Measurements from ENCODE around the gene CDH10. TPM values are rescaled to one million over a fixed set of nuclear protein-coding genes. Genes with fewer than 3 reads are reported as not detected.

The CDH10 gene
- total and polyA plus RNA-seq, 9 of the 15 experiments (the other 6 are each of a cell fraction or from before 2014, with no cell fraction given) = not detected

DNA sequence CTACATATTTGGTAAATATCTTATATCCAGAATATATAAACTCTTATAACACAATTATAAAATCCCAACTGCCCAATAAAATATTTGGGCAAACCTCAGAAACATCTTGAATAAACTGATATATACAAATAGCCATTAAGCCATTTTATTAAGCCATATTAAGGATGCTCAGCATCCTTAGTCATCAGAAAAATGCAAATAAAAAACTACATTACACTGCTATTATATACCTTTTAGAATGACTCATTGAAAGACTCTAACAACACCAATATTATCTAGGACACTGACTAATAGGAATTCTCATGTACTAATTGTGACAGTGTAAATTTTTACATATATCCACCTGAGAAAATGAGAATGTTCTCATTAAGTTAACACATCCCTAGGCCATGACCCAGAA is 77.8 kb downstream of the CDH10 start (continued):
- no peak for TF ChIP-seq NFE2 (IDR thresholded peaks at IDR 0.05; ENCODE audit: low read depth)
- TF ChIP-seq, protein P1, sequence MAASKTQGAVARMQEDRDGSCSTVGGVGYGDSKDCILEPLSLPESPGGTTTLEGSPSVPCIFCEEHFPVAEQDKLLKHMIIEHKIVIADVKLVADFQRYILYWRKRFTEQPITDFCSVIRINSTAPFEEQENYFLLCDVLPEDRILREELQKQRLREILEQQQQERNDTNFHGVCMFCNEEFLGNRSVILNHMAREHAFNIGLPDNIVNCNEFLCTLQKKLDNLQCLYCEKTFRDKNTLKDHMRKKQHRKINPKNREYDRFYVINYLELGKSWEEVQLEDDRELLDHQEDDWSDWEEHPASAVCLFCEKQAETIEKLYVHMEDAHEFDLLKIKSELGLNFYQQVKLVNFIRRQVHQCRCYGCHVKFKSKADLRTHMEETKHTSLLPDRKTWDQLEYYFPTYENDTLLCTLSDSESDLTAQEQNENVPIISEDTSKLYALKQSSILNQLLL (CRISPR knock-in tag; IDR thresholded peaks at IDR 0.05; ENCODE audit: borderline replicate concordance) = no peak
- no peak for TF ChIP-seq ZNF324 (CRISPR knock-in tag; IDR thresholded peaks at IDR 0.05)
- TF ChIP-seq TCFL5 (CRISPR knock-in tag; conservative IDR thresholded peaks at IDR 0.05) = no peak
- TF ChIP-seq, protein P2, sequence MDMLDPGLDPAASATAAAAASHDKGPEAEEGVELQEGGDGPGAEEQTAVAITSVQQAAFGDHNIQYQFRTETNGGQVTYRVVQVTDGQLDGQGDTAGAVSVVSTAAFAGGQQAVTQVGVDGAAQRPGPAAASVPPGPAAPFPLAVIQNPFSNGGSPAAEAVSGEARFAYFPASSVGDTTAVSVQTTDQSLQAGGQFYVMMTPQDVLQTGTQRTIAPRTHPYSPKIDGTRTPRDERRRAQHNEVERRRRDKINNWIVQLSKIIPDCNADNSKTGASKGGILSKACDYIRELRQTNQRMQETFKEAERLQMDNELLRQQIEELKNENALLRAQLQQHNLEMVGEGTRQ (CRISPR knock-in tag; IDR thresholded peaks at IDR 0.05) = no peak

DNA sequence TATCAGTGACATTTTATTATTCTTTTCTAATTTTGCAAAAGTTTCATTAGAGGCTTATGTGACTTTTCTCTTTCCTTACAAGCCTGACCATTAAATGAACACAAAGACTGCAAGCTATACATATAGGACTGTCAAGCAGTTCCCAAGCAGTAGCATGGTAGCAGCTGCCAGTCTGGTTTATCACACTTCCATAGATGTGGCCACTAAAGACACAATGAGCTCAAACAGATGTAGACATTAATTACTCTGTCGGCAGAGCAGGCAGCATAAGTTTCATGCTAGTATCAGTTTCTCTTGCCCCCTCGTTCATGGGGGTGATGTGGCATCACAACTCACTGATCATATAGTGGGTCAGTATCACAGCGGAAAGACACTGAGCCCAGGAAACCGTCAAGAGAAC is 89.5 kb downstream of the CDH10 start:
- ChIA-PET POLR2A (no interaction called here), CTCF (ENCODE audit: low intra/inter-chr PET ratio) (no interaction called here)
- Histone ChIP-seq H3K9me3 (replicated peaks; ENCODE audit: control insufficient read depth, insufficient read depth, low read depth, low read length) (no peaks in the 10 kb centered on the region), H4K20me1 (replicated peaks; ENCODE audit: control insufficient read depth, insufficient read depth, low read length) (no peaks in the 10 kb centered on the region), H3K79me2 (ENCODE audit: control insufficient read depth, insufficient read depth, low read length) (no peaks in the 10 kb centered on the region), H3K27ac (ENCODE audit: extremely low read depth, low read depth, low read length) (no peak overlapping the region), H3K4me2 (ENCODE audit: insufficient read depth, low read length) (no peak overlapping the region), H3K9me1 (ENCODE audit: control insufficient read depth, insufficient read depth, low read length) (no peaks in the 10 kb centered on the region), H2AFZ (ENCODE audit: low read depth, low read length) (no peak overlapping the region), H3K36me3 (ENCODE audit: control insufficient read depth, insufficient read depth, low read length) (no peaks in the 10 kb centered on the region), H3K9ac (ENCODE audit: insufficient read depth in 1 of 2, low read depth in 2 of 2, low read length in 2 of 2) (no peak overlapping the region), H3K27me3 (ENCODE audit: control insufficient read depth in 2 of 2, insufficient read depth in 2 of 2, low read length in 2 of 2) (no peaks in the 10 kb centered on the region), H3K4me3 (no peak overlapping the region), H3K4me1 (replicated peaks in 1 of 2; ENCODE audit: control insufficient read depth in 2 of 2, insufficient read depth in 2 of 2, low read length in 2 of 2) (no peaks in the 10 kb centered on the region)
- intact Hi-C loops (cut with micrococcal nuclease) = no loop called here
- DNase-seq (ENCODE audit: extremely low read depth in 1 of 4, low spot score in 3 of 4) (no peak), FAIRE-seq (no peak), ATAC-seq (no peak)
- in situ Hi-C loops (cut with MboI) = no loop called here
- TF ChIP-seq HMG20B (CRISPR knock-in tag; IDR thresholded peaks at IDR 0.05) = no peak
- no peak for TF ChIP-seq TRIM24 (IDR thresholded peaks at IDR 0.05)
- no peak for TF ChIP-seq SAP30 (IDR thresholded peaks at IDR 0.05; ENCODE audit: borderline replicate concordance, insufficient read depth, low read depth, low read length, poor library complexity, severe bottlenecking)
- no peak for TF ChIP-seq HEY1 (CRISPR knock-in tag; IDR thresholded peaks at IDR 0.05; ENCODE audit: borderline replicate concordance)
- TF ChIP-seq, protein P3, sequence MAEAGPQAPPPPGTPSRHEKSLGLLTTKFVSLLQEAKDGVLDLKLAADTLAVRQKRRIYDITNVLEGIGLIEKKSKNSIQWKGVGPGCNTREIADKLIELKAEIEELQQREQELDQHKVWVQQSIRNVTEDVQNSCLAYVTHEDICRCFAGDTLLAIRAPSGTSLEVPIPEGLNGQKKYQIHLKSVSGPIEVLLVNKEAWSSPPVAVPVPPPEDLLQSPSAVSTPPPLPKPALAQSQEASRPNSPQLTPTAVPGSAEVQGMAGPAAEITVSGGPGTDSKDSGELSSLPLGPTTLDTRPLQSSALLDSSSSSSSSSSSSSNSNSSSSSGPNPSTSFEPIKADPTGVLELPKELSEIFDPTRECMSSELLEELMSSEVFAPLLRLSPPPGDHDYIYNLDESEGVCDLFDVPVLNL (CRISPR knock-in tag; IDR thresholded peaks at IDR 0.05; ENCODE audit: low read depth) = no peak
- TF ChIP-seq, protein P4, sequence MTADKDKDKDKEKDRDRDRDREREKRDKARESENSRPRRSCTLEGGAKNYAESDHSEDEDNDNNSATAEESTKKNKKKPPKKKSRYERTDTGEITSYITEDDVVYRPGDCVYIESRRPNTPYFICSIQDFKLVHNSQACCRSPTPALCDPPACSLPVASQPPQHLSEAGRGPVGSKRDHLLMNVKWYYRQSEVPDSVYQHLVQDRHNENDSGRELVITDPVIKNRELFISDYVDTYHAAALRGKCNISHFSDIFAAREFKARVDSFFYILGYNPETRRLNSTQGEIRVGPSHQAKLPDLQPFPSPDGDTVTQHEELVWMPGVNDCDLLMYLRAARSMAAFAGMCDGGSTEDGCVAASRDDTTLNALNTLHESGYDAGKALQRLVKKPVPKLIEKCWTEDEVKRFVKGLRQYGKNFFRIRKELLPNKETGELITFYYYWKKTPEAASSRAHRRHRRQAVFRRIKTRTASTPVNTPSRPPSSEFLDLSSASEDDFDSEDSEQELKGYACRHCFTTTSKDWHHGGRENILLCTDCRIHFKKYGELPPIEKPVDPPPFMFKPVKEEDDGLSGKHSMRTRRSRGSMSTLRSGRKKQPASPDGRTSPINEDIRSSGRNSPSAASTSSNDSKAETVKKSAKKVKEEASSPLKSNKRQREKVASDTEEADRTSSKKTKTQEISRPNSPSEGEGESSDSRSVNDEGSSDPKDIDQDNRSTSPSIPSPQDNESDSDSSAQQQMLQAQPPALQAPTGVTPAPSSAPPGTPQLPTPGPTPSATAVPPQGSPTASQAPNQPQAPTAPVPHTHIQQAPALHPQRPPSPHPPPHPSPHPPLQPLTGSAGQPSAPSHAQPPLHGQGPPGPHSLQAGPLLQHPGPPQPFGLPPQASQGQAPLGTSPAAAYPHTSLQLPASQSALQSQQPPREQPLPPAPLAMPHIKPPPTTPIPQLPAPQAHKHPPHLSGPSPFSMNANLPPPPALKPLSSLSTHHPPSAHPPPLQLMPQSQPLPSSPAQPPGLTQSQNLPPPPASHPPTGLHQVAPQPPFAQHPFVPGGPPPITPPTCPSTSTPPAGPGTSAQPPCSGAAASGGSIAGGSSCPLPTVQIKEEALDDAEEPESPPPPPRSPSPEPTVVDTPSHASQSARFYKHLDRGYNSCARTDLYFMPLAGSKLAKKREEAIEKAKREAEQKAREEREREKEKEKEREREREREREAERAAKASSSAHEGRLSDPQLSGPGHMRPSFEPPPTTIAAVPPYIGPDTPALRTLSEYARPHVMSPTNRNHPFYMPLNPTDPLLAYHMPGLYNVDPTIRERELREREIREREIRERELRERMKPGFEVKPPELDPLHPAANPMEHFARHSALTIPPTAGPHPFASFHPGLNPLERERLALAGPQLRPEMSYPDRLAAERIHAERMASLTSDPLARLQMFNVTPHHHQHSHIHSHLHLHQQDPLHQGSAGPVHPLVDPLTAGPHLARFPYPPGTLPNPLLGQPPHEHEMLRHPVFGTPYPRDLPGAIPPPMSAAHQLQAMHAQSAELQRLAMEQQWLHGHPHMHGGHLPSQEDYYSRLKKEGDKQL (CRISPR knock-in tag; IDR thresholded peaks at IDR 0.05; ENCODE audit: borderline replicate concordance) = no peak
- TF ChIP-seq PML (IDR thresholded peaks at IDR 0.05; ENCODE audit: low read length) = no peak
- 0% methylated on average over 4 of the region's 4 CpGs for whole genome bisulfite sequencing (ENCODE audit: insufficient coverage, low coverage, missing lambda C conversion rate)
- no TSS peak for BruUV-seq (replicated peaks)

Data from K562 (cell line).